HG03025 (cell line): ENCODE results near the gene HLA-DOA.

Experiments
- ATAC-seq: cut with Tn5 transposase; IDR thresholded peaks from one replicate; pipeline ENCODE4 v1.9.1; 2021; ENCODE audit warnings: mild to moderate bottlenecking, moderate library complexity; ENCODE audit not compliant: unreplicated experiment, low FRiP score

Gene HLA-DOA

GRCh38 chr6:32968093-32968866, 41.1 kb downstream of the HLA-DOA start, which contains the start of gene BRD2:
BRD2 (plus strand) TSS chr6:32968594; CDS start chr6:32972899, 4,305 bp downstream.
- ATAC-seq, result peak; percentile 32

DNA sequence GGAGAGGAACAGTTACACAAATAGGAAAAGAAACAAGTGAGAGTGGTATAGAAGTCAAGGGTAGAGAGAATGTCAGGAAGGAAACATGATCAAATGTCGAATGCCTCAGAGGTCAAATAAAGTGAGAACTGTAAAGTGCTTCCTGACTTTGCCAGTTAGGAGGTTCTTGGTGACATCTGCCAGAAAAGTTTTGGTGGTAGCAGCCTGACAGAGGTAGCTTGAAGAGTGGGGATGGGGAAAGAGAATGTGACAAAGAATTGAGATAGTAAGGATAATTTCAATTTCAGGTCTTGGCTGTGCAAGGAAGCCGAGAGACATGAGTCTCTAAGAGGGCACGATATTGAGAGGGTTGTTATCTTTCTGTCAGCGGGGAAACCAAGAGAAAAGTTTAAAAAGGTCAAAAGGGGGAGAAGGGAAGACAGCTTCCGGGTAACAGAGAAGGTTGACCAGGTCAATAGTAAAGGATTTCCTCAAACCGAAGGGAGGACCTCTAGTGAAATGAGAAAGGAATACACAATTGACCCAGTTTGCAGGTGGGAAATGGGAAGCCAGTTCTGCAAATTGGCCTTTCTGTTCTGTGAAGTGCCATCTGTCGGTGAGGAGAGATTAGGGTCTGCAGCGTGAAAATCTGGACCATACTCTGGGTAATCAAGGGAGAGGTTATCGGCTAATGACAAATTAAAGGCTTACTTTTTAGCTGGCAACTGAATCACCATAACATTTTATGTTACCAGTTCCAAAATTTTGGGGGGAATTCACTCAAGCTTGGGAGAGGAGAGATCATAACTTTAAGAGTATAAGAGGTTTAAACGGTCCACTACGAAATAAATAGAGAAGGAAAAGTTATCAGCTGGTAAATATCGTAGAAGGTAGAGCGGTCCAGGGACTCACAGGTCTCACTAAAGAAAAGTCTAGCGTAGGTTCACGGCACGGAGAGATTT, 42.0 kb downstream of the HLA-DOA start:
- ATAC-seq, result no peak

- no peak for ATAC-seq
These were observed 44.6 kb downstream of the HLA-DOA start for GRCh38 chr6:32964776-32965175.

DNA sequence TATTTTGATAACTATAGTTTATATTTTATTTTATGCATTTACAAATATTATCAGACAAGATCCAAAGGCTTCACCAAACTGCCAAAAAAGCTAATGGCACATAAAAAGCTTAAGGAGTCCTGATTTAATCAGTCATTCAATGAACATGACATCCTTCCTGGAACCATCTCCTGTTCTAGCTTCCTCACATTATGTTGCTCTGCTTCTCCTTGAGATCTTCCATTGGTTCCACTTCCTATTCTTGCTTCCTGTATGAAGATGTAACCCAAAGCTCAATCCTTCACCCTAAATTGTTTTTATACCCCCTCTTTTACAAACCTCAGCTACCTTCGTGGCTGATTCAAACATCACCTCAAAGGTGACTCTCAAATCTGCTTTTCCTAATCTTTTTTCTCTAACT, 45.5 kb downstream of the HLA-DOA start:
- ATAC-seq, result no peak

- no peak for ATAC-seq
These were observed 47.1 kb downstream of the HLA-DOA start for GRCh38 chr6:32962213-32962826.

DNA sequence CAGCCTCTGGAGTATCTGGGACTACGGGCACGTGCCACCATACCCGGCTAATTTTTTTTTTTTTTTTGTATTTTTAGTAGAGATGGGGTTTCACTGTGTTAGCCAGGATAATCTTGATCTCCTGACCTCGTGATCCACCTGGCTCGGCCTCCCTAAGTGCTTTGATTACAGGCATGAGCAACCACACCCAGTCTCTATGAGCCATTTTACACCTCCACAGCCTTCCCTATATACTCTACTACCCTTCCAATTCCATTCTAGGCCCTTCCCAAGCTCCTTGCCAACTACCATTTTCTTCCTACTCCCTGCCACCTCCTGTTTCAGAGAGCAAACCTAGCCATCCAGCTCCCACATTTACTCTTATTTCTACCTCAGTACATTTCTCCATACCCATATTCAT, 48.8 kb downstream of the HLA-DOA start:
- ATAC-seq, result no peak

GRCh38 chr6:32956176-32956575, 53.2 kb downstream of the HLA-DOA start:
- ATAC-seq, result no peak

DNA sequence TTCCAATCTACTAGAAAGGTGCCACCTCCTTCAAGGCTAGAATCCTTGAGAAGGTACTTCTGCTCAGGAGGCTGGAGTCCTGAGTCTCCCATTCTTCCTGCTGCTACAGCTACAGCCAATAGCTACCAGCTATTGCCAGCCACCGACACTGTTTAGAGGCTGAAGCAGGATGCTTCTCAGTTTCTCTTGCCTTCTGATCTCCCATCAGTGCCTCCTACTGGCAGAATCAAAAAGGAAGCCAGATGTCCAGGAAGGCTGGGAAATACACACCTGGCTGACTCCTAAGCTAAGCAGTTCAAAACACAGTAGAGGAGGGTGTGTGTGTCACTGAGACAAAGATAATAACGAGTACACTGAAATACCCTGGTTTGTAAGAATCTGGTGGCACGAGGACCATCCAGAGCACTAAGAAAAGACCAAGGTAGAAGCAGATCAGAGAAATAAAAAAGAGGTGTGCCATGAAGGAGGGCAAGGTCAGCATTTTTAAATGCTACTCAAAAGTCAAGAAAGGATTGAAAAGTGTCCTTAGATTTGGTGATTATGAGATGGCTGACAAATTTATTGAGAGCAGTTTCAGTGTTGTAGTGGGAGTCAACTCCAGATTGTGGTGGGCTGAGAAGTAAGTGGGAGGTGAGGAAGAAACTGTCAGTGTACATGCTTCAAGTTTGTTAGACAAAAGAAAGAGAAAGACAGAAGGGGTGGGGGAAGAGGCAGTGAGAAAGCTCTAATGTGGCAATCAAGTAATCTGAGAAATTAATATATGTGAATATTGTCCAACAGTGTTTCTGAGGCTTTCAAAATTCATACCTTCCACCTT, 54.2 kb downstream of the HLA-DOA start:
- ATAC-seq, result no peak

DNA sequence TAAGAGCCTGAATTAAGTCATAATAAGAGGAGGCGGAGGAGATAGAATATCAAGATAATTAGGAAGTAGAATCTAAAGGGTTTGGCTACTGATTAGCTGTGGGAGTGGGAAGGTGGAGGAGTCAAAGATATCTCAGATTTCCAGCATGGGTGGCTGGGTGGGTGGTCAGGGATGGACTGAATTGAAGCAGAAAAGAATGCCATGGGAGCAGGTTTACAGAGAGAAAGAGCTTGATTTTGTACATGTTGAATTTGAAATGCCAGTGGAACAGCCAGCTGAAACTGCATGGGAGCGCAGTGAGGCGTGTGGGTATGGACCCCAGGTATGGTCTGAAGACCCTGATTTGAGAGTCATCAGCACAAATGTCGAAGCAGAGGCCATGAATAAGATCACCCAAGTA, 55.1 kb downstream of the HLA-DOA start:
- no peak for ATAC-seq
